GM13977 (cell line): ENCODE measurements around the gene OR4D5.

ENCODE experiments used
- DNase-seq: peaks from one replicate; pipeline ENCODE4 v3.0.0; 2012; ENCODE audit warnings: low spot score
- CTCF ChIP-seq: IDR thresholded peaks from 2 replicates; pipeline ENCODE4 v1.5.1; 2012; ENCODE audit warnings: mild to moderate bottlenecking, control low read depth; ENCODE audit not compliant: insufficient read depth; ENCODE audit errors: extremely low read depth, missing control alignments
- in situ Hi-C: fragments of 300-500 bp; cut with MboI; formaldehyde crosslinking; loops from one replicate; pipeline ENCODE4 v1.12.0; 2022; ENCODE audit warnings: low sequenced_read_pairs, low pct_unique_long_range_greater_than_20kb, mixed read lengths, inconsistent platforms; ENCODE audit not compliant: unreplicated experiment

The OR4D5 gene

DNA sequence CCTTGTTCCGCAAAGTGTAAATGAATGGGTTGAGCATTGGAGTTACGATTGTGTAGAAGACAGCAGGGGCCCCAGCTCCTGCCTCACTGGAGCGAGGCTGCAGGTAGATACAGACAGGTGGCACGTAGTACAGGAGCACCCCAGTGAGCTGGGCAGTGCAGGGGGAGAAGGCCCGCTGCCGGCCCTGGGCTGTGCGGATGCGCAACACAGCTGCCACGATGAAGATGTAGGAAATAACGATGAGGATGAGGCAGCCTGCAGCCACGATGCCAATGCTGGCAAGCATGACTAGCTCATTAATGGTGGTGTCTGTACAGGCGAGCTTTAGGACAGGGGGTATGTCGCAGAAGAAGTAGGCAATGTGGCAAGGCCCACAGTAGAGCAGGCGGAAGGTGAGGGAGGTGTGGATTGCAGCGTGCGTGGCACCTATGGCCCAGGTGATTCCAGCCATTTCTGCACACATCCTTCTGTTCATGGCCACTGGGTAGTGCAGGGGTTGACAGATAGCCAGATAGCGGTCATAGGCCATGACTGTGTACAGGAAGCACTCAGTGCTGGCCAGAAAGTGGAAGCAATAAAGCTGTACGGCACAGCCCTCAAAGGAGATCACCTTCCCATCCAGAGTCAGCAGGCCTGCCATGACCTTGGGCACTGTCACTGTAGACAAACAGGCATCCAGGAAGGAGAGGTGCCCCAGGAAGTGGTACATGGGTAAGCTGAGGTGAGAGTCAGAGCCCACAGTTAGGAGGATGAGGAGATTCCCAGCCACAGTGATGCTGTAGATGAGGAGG, 37.5 kb downstream of the OR4D5 start:
- TF ChIP-seq CTCF: no peak
- DNase-seq: no peak
- in situ Hi-C loops: no loop called here

- DNase-seq: no peak
- in situ Hi-C loops: no loop called here
Observed at GRCh38 chr11:123977731-123978347, 38.4 kb downstream of the OR4D5 start, which contains the start of gene OR10S1. OR10S1 (minus strand) TSS chr11:123977781; CDS start chr11:123977664, 117 bp downstream.

GRCh38 chr11:123979311-123979710, 39.9 kb downstream of the OR4D5 start:
- in situ Hi-C loops: no loop called here
- no peak for TF ChIP-seq CTCF

More at GRCh38 chr11:123977731-123978347, 38.4 kb downstream of the OR4D5 start, which contains the start of gene OR10S1:
- TF ChIP-seq CTCF: no peak

More at GRCh38 chr11:123979311-123979710, 39.9 kb downstream of the OR4D5 start:
- no peak for DNase-seq
